ENCODE data around the gene CROCC. TPM values are rescaled to one million over a fixed set of nuclear protein-coding genes. Genes with fewer than 3 reads are reported as not detected.

The CROCC gene
- total RNA-seq, 3 donors from 2014 or later = 12.2 to 32.5 (median 16.8) TPM

- Histone ChIP-seq H3K4me3 (no peak overlapping the region), H3K4me1 (ENCODE audit: low read depth) (peaks cover 4% of the 10 kb centered on the region), H3K9me3 (no peaks in the 10 kb centered on the region), H3K36me3 (ENCODE audit: low read depth) (no peaks in the 10 kb centered on the region)
- peak in 1 of 3 donors; percentile 73 for DNase-seq
- intact Hi-C loops (cut with DNase I, micrococcal nuclease) = no loop called here
- TF ChIP-seq CTCF (IDR thresholded peaks at IDR 0.05) = no peak
- peak; percentile 37 for ATAC-seq
Observed at GRCh38 chr1:16984717-16985116, 63.0 kb downstream of the CROCC start.

GRCh38 chr1:16986113-16986512 lies 64.4 kb downstream of the CROCC start:
- no peak for ATAC-seq
- no peak for DNase-seq

DNA sequence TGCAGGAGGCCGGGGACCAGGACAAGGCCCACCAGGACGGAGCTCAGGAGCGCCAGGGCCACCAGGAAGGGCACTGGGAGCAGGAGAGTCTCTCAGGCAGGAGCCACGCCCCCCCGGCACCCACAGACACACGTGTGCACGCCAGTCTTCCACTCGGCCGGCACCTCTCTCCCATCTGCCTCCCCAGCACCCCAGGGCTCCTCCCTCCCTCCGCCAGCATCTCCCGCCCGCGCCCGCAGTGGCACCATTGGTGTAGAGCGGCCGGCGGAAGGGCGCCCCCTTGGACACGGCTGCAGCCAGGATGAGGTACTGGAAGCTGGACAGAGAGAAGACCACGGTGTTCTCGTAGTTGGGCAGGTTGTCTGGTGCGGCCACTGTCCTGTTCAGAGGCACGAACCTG lies 64.8 kb downstream of the CROCC start:
- ATAC-seq = no peak
- Histone ChIP-seq H3K4me3 (no peak overlapping the region), H3K36me3 (ENCODE audit: low read depth) (no peaks in the 10 kb centered on the region), H3K9me3 (no peaks in the 10 kb centered on the region), H3K4me1 (ENCODE audit: low read depth) (no peaks in the 10 kb centered on the region)
- intact Hi-C loops (cut with DNase I, micrococcal nuclease) = no loop called here
- no peak for TF ChIP-seq CTCF (IDR thresholded peaks at IDR 0.05)
- DNase-seq = no peak

More at GRCh38 chr1:16986113-16986512, 64.4 kb downstream of the CROCC start:
- H3K36me3 ChIP-seq (ENCODE audit: low read depth) = no peaks in the 10 kb centered on the region
- no peak overlapping the region for H3K4me3 ChIP-seq
- intact Hi-C loops (cut with DNase I, micrococcal nuclease) = no loop called here
- no peaks in the 10 kb centered on the region for H3K9me3 ChIP-seq
- no peak for TF ChIP-seq CTCF (IDR thresholded peaks at IDR 0.05)
- no peaks in the 10 kb centered on the region for H3K4me1 ChIP-seq (ENCODE audit: low read depth)

GRCh38 chr1:16986962-16987361 lies 65.2 kb downstream of the CROCC start:
- Histone ChIP-seq H3K36me3 (ENCODE audit: low read depth) (no peaks in the 10 kb centered on the region), H3K9me3 (no peaks in the 10 kb centered on the region), H3K4me1 (ENCODE audit: low read depth) (no peaks in the 10 kb centered on the region), H3K4me3 (no peak overlapping the region)
- no peak for TF ChIP-seq CTCF (IDR thresholded peaks at IDR 0.05)
- no peak for DNase-seq
- intact Hi-C loops (cut with DNase I, micrococcal nuclease) = no loop called here
- peak; percentile 28 for ATAC-seq

- Histone ChIP-seq H3K4me3 (no peak overlapping the region), H3K9me3 (no peaks in the 10 kb centered on the region), H3K4me1 (ENCODE audit: low read depth) (no peaks in the 10 kb centered on the region), H3K36me3 (ENCODE audit: low read depth) (no peaks in the 10 kb centered on the region)
- DNase-seq (no peak), ATAC-seq (no peak)
- TF ChIP-seq CTCF (IDR thresholded peaks at IDR 0.05) = no peak
- intact Hi-C loops (cut with DNase I, micrococcal nuclease) = no loop called here
Observed at GRCh38 chr1:16988210-16988609, 66.5 kb downstream of the CROCC start.

All from mucosa of descending colon (tissue), 3 donors.